Measurements from ENCODE around the gene LAMB2. TPM values are rescaled to one million over a fixed set of nuclear protein-coding genes. Genes with fewer than 3 reads are reported as not detected.

LAMB2 gene
- polyA plus RNA-seq, 1 of the 3 experiments (the other 2 are of a cell fraction), result 332 TPM

GRCh38 chr3:49131576-49131975 lies 1.3 kb downstream of the LAMB2 start:
- Histone ChIP-seq H4K20me1 (ENCODE audit: insufficient read depth) (no peaks in the 10 kb centered on the region), H3K27me3 (ENCODE audit: insufficient read depth) (no peaks in the 10 kb centered on the region), H3K9me2 (no peaks in the 10 kb centered on the region), H3K4me3 (ENCODE audit: low read depth in 2 of 2, low read length in 1 of 2) (peak overlapping the region; percentile 67 to 81; a peak in 3 of 4 replicates), H2AFZ (ENCODE audit: low read depth) (no peak overlapping the region), H3K79me2 (ENCODE audit: insufficient read depth) (peaks cover 37% of the 10 kb centered on the region), H3K36me3 (replicated peaks in 1 of 2; ENCODE audit: control insufficient read depth in 1 of 2, insufficient read depth in 2 of 2, low read length in 1 of 2) (peaks cover 11 to 22% of the 10 kb centered on the region in 2 experiments), H3K4me2 (peak overlapping the region; percentile 100), H3K4me1 (ENCODE audit: control insufficient read depth in 1 of 2, insufficient read depth in 2 of 2, low read depth in 1 of 2, low read length in 1 of 2) (peaks cover 0 to 18% of the 10 kb centered on the region in 2 experiments; a peak in 1 of 4 replicates), H3K9ac (peak overlapping the region; percentile 75; the same call in 1 of the 2 replicates), H3F3A (replicated peaks; ENCODE audit: insufficient read depth) (no peaks in the 10 kb centered on the region), H3K9me3 (no peaks in the 10 kb centered on the region), H3K27ac (ENCODE audit: low read depth in 2 of 2, low read length in 1 of 2) (peak overlapping the region in 1 of 2 experiments; percentile 91; a peak in 2 of 4 replicates)
- DNase-seq, result no peak
- ChIA-PET POLR2A (interaction anchor here (2.7 kb wide), 1 partner anchor 38 kb away, joined by 22 read pairs; the partner anchor contains the start of gene QRICH1), CTCF (interaction anchor here (0.7 to 5.4 kb wide), 9 partner anchors 11 to 447 kb away, joined by 3 to 26 read pairs (median 4); partner anchors contain the start of genes CCDC71, KLHDC8B and USP19)
- WGBS (ENCODE audit: low lambda C conversion rate), result 100% methylated on average over 1 of the region's 6 CpGs
- TF ChIP-seq FOXM1 (IDR thresholded peaks at IDR 0.05; ENCODE audit: low read depth) (no peak), CTCF (IDR thresholded peaks at IDR 0.05) (no peak), USF2 (IDR thresholded peaks at IDR 0.05; ENCODE audit: borderline replicate concordance, low read depth, low read length) (no peak), GABPA (IDR thresholded peaks at IDR 0.05; ENCODE audit: low read depth) (no peak), RFX5 (IDR thresholded peaks at IDR 0.05; ENCODE audit: low read length) (no peak), GATA2 (CRISPR knock-in tag; IDR thresholded peaks at IDR 0.05) (no peak), FOSL2 (IDR thresholded peaks at IDR 0.05; ENCODE audit: borderline replicate concordance, low read depth) (no peak), ZBTB33 (IDR thresholded peaks at IDR 0.05; ENCODE audit: borderline replicate concordance, low read depth) (no peak), NFIC (IDR thresholded peaks at IDR 0.05; ENCODE audit: borderline replicate concordance) (no peak), EZH2phosphoT487 (IDR thresholded peaks at IDR 0.05; ENCODE audit: borderline replicate concordance, low read depth) (no peak), USF1 (IDR thresholded peaks at IDR 0.05; ENCODE audit: borderline replicate concordance, low read depth) (no peak), MEF2A (IDR thresholded peaks at IDR 0.05; ENCODE audit: borderline replicate concordance, low read depth) (no peak), JUND (IDR thresholded peaks at IDR 0.05) (no peak), RAD21 (IDR thresholded peaks at IDR 0.05; ENCODE audit: low read length) (no peak)
